K562 (cell line): ENCODE results near the gene ZBTB20. TPM values are rescaled to one million over a fixed set of nuclear protein-coding genes. Genes with fewer than 3 reads are reported as not detected.

ENCODE experiments used
- MAZ ChIP-seq, 2 experiments: fragments of 450-650 bp in 1 of 2; sonication (generic) in 1 of 2; formaldehyde crosslinking; IDR thresholded peaks in 1 of 2; conservative IDR thresholded peaks in 1 of 2; 2 replicates each; pipeline versions ENCODE4 v1.4.0 to v1.5.0; 2020; ENCODE audit warnings: mild to moderate bottlenecking in 1 of 2, missing genetic modification reagents in 1 of 2
- MTA3 ChIP-seq: fragments of 450-650 bp; formaldehyde crosslinking; IDR thresholded peaks from 2 replicates; pipeline ENCODE4 v1.6.1; 2017; ENCODE audit warnings: mild to moderate bottlenecking, borderline replicate concordance
- RAD21 ChIP-seq, 2 experiments: fragments of 250-450 bp in 1 of 2; fragments of 450-650 bp in 1 of 2; sonication (Bioruptor Pico) in 1 of 2; formaldehyde crosslinking in 1 of 2; IDR thresholded peaks in 1 of 2; conservative IDR thresholded peaks in 1 of 2; 2 replicates each; pipeline versions ENCODE4 v1.4.0 to v1.8.0; 2020 to 2022; ENCODE audit warnings: mild to moderate bottlenecking in 2 of 2, moderate library complexity in 1 of 2
- SMAD4 ChIP-seq: fragments of 250-450 bp; sonication (Bioruptor Pico); conservative IDR thresholded peaks from 2 replicates; pipeline ENCODE4 v1.8.0; 2021; ENCODE audit warnings: inconsistent platforms, mild to moderate bottlenecking, moderate library complexity
- ZNF785 ChIP-seq: fragments of 250-450 bp; sonication (Bioruptor Pico); IDR thresholded peaks from 2 replicates; pipeline ENCODE4 v1.4.0; 2020; ENCODE audit warnings: mild to moderate bottlenecking
- polyA plus RNA-seq, 8 experiments: library from polyadenylated mRNA; depleted of rRNA in 4 of 8; stranded (reverse) in 5 of 8; unstranded in 3 of 8; fragments of >200 nt; fragmentation: Nextera tagmentation in 2 of 8; fragmentation: Illumina TruSeq in 1 of 8; extraction: Ambion mirVana in 2 of 8; extraction: Trizol in 1 of 8; gene quantifications; 2 replicates each; pipeline versions ENCODE4 v1.2.1 to v1.2.3, GENCODE V29; 2011 to 2014; ENCODE audit warnings: inconsistent platforms in 1 of 8, missing spikeins in 1 of 8
- total RNA-seq, 7 experiments: library from RNA; depleted of rRNA in 6 of 7; stranded (reverse); fragments of >200 nt in 6 of 7; fragmentation: Illumina TruSeq in 2 of 7; extraction: Trizol in 2 of 7; gene quantifications; 2 replicates each; pipeline versions ENCODE4 v1.2.1 to v1.2.3, GENCODE V29; 2011 to 2021; ENCODE audit warnings: low replicate concordance in 1 of 7
- TF ChIP-seq, protein P1 (sequence below): fragments of 450-650 bp; IDR thresholded peaks from 2 replicates; pipeline ENCODE4 v1.7.1; 2018; ENCODE audit warnings: mild to moderate bottlenecking, low read depth; ENCODE audit not compliant: partially characterized antibody
- TF ChIP-seq, protein P2 (sequence below): fragments of 450-650 bp; IDR thresholded peaks from 2 replicates; pipeline ENCODE4 v1.6.1; 2016; ENCODE audit warnings: mild to moderate bottlenecking, moderate library complexity
- TF ChIP-seq, protein P3 (sequence below): sonication (generic); formaldehyde crosslinking; IDR thresholded peaks from 2 replicates; pipeline ENCODE4 v1.9.0; 2022; ENCODE audit warnings: mild to moderate bottlenecking, missing genetic modification reagents
- TF ChIP-seq, protein P4 (sequence below), 2 experiments: fragments of 450-650 bp; conservative IDR thresholded peaks; 2 replicates each; pipeline ENCODE4 v1.6.1; 2017; ENCODE audit warnings: mild to moderate bottlenecking in 2 of 2, moderate library complexity in 2 of 2

The ZBTB20 gene
- total and polyA plus RNA-seq, 9 of the 15 experiments (the other 6 are each of a cell fraction or from before 2014, with no cell fraction given): 0.17 to 1.7 (median 0.45) TPM

DNA sequence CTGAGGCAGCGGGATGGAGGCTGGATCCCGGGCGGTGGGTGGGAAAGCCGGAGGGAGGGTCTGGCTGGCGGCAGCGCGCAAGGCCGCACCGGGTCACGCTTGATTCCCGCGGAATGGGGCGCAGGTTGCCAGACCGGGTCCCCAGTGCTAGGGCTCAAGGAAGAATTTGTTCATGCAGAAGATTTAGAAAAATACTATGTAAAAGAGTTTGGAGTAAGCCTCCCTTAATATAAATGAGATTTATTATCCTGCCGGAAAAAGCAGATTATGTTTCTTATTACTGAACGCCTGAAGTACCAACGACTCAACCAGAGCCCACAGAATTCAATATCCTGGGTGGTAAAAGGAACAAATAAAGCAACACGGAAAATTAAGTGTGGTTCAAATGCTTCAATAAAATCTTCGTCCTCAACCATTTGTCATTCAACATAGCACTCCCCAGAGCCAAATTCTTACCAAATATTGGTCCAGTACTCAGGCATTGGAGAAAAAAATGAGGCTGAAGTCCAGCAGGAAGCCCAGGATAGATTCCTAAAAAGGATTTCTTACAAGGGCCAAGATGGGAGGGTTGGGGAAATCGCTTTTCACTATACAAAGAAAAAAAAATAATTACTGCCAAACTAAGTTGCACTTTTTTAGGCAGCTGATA lies 1.2 kb upstream of the ZBTB20 start (continued):
- TF ChIP-seq MTA3: peak; percentile 1; the same call in 1 of the 2 replicates
- TF ChIP-seq, protein P1, sequence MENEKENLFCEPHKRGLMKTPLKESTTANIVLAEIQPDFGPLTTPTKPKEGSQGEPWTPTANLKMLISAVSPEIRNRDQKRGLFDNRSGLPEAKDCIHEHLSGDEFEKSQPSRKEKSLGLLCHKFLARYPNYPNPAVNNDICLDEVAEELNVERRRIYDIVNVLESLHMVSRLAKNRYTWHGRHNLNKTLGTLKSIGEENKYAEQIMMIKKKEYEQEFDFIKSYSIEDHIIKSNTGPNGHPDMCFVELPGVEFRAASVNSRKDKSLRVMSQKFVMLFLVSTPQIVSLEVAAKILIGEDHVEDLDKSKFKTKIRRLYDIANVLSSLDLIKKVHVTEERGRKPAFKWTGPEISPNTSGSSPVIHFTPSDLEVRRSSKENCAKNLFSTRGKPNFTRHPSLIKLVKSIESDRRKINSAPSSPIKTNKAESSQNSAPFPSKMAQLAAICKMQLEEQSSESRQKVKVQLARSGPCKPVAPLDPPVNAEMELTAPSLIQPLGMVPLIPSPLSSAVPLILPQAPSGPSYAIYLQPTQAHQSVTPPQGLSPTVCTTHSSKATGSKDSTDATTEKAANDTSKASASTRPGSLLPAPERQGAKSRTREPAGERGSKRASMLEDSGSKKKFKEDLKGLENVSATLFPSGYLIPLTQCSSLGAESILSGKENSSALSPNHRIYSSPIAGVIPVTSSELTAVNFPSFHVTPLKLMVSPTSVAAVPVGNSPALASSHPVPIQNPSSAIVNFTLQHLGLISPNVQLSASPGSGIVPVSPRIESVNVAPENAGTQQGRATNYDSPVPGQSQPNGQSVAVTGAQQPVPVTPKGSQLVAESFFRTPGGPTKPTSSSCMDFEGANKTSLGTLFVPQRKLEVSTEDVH: peak; percentile 34
- TF ChIP-seq SMAD4: 0 out of 2 replicates have a peak, but pooled peaks have one; percentile 8
- TF ChIP-seq, protein P2, sequence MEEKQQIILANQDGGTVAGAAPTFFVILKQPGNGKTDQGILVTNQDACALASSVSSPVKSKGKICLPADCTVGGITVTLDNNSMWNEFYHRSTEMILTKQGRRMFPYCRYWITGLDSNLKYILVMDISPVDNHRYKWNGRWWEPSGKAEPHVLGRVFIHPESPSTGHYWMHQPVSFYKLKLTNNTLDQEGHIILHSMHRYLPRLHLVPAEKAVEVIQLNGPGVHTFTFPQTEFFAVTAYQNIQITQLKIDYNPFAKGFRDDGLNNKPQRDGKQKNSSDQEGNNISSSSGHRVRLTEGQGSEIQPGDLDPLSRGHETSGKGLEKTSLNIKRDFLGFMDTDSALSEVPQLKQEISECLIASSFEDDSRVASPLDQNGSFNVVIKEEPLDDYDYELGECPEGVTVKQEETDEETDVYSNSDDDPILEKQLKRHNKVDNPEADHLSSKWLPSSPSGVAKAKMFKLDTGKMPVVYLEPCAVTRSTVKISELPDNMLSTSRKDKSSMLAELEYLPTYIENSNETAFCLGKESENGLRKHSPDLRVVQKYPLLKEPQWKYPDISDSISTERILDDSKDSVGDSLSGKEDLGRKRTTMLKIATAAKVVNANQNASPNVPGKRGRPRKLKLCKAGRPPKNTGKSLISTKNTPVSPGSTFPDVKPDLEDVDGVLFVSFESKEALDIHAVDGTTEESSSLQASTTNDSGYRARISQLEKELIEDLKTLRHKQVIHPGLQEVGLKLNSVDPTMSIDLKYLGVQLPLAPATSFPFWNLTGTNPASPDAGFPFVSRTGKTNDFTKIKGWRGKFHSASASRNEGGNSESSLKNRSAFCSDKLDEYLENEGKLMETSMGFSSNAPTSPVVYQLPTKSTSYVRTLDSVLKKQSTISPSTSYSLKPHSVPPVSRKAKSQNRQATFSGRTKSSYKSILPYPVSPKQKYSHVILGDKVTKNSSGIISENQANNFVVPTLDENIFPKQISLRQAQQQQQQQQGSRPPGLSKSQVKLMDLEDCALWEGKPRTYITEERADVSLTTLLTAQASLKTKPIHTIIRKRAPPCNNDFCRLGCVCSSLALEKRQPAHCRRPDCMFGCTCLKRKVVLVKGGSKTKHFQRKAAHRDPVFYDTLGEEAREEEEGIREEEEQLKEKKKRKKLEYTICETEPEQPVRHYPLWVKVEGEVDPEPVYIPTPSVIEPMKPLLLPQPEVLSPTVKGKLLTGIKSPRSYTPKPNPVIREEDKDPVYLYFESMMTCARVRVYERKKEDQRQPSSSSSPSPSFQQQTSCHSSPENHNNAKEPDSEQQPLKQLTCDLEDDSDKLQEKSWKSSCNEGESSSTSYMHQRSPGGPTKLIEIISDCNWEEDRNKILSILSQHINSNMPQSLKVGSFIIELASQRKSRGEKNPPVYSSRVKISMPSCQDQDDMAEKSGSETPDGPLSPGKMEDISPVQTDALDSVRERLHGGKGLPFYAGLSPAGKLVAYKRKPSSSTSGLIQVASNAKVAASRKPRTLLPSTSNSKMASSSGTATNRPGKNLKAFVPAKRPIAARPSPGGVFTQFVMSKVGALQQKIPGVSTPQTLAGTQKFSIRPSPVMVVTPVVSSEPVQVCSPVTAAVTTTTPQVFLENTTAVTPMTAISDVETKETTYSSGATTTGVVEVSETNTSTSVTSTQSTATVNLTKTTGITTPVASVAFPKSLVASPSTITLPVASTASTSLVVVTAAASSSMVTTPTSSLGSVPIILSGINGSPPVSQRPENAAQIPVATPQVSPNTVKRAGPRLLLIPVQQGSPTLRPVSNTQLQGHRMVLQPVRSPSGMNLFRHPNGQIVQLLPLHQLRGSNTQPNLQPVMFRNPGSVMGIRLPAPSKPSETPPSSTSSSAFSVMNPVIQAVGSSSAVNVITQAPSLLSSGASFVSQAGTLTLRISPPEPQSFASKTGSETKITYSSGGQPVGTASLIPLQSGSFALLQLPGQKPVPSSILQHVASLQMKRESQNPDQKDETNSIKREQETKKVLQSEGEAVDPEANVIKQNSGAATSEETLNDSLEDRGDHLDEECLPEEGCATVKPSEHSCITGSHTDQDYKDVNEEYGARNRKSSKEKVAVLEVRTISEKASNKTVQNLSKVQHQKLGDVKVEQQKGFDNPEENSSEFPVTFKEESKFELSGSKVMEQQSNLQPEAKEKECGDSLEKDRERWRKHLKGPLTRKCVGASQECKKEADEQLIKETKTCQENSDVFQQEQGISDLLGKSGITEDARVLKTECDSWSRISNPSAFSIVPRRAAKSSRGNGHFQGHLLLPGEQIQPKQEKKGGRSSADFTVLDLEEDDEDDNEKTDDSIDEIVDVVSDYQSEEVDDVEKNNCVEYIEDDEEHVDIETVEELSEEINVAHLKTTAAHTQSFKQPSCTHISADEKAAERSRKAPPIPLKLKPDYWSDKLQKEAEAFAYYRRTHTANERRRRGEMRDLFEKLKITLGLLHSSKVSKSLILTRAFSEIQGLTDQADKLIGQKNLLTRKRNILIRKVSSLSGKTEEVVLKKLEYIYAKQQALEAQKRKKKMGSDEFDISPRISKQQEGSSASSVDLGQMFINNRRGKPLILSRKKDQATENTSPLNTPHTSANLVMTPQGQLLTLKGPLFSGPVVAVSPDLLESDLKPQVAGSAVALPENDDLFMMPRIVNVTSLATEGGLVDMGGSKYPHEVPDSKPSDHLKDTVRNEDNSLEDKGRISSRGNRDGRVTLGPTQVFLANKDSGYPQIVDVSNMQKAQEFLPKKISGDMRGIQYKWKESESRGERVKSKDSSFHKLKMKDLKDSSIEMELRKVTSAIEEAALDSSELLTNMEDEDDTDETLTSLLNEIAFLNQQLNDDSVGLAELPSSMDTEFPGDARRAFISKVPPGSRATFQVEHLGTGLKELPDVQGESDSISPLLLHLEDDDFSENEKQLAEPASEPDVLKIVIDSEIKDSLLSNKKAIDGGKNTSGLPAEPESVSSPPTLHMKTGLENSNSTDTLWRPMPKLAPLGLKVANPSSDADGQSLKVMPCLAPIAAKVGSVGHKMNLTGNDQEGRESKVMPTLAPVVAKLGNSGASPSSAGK: 0 out of 2 replicates have a peak, but pooled peaks have one; percentile 6
- TF ChIP-seq, protein P3, sequence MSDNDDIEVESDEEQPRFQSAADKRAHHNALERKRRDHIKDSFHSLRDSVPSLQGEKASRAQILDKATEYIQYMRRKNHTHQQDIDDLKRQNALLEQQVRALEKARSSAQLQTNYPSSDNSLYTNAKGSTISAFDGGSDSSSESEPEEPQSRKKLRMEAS (CRISPR knock-in tag): peak; percentile 28; the same call in 1 of the 2 replicates
- TF ChIP-seq, protein P4, sequence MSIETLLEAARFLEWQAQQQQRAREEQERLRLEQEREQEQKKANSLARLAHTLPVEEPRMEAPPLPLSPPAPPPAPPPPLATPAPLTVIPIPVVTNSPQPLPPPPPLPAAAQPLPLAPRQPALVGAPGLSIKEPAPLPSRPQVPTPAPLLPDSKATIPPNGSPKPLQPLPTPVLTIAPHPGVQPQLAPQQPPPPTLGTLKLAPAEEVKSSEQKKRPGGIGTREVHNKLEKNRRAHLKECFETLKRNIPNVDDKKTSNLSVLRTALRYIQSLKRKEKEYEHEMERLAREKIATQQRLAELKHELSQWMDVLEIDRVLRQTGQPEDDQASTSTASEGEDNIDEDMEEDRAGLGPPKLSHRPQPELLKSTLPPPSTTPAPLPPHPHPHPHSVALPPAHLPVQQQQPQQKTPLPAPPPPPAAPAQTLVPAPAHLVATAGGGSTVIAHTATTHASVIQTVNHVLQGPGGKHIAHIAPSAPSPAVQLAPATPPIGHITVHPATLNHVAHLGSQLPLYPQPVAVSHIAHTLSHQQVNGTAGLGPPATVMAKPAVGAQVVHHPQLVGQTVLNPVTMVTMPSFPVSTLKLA (conservative IDR thresholded peaks at IDR 0.05): peak in 1 of 2 experiments; percentile 8; a peak in 1 of 4 replicates
- no peak for TF ChIP-seq ZNF785 (CRISPR knock-in tag)
- TF ChIP-seq RAD21 (CRISPR knock-in tag; conservative IDR thresholded peaks at IDR 0.05 in 1 of 2, IDR thresholded peaks at IDR 0.05 in 1 of 2): 0 out of 4 replicates have a peak, but pooled peaks of 1 of the 2 experiments have one; percentile 4
- 0 out of 4 replicates have a peak, but pooled peaks of 1 of the 2 experiments have one; percentile 26 for TF ChIP-seq MAZ (CRISPR knock-in tag; conservative IDR thresholded peaks at IDR 0.05 in 1 of 2, IDR thresholded peaks at IDR 0.05 in 1 of 2)
